K562 (cell line): ENCODE data around the gene KCTD3. TPM values are rescaled to one million over a fixed set of nuclear protein-coding genes. Genes with fewer than 3 reads are reported as not detected.
A peak's percentile ranks its signal among the peaks of the same experiment; 100 is the strongest.

Experiments
- ATAC-seq: fragments of 200-7000 bp; cut with Tn5 transposase; 3 replicates; pipeline ENCODE4 v1.9.1; 2020; ENCODE audit warnings: moderate library complexity
- Bru-seq: library from RNA; stranded (reverse); fragments of 400-500 nt; gene quantifications from one replicate; lab custom pipeline; 2021; lab: Mats Ljungman, UMichigan
- BruChase-seq, 2 experiments: library from RNA; stranded (reverse); fragments of 400-500 nt; gene quantifications; one replicate each; lab custom pipeline; 2021; lab: Mats Ljungman, UMichigan
- BruUV-seq: library from RNA; stranded (reverse); fragments of 400-500 nt; replicated peaks from 2 replicates; lab custom pipeline; 2021; lab: Mats Ljungman, UMichigan
- CTCF ChIA-PET: fragments of 300-600 bp; formaldehyde crosslinking; extraction: SDS; loops from one replicate; lab custom pipeline; 2021; ENCODE audit warnings: low intra/inter-chr PET ratio; lab: Yijun Ruan, JAX
- POLR2A ChIA-PET: fragments of 300-600, 350-650 bp; sonication (Branson Sonifier 250); formaldehyde crosslinking; extraction: SDS; loops from one replicate; lab custom pipeline; 2021; ENCODE audit warnings: antibody characterized with exemption, inconsistent platforms; lab: Yijun Ruan, JAX
- DNase-seq, 4 experiments: peaks; one replicate each; pipeline versions ENCODE4 v3.0.0 to v3.0.0-alpha.2; 2011 to 2018; ENCODE audit warnings: low spot score in 3 of 4, mixed read lengths in 3 of 4; ENCODE audit errors: extremely low read depth in 1 of 4
- FAIRE-seq: peaks from 2 replicates; lab custom pipeline; 2011; peaks lifted over from hg19 to GRCh38; lab: Jason Lieb, UNC
- H2AFZ ChIP-seq: 2 replicates; pipeline ENCODE4 v1.6.0; 2011; ENCODE audit warnings: low read depth, low read length, control low read depth, inconsistent platforms
- H3K27ac ChIP-seq: fragments of 200-600 bp; 3 replicates; pipeline ENCODE4 v1.8.0; 2011; ENCODE audit warnings: low read depth, mild to moderate bottlenecking, control low read depth, inconsistent platforms, low read length, moderate library complexity, mixed read lengths; ENCODE audit errors: extremely low read depth
- H3K27me3 ChIP-seq, 2 experiments: fragments of 300-600 bp in 1 of 2; 2 replicates in 1 of 2; 3 replicates in 1 of 2; pipeline versions ENCODE4 v1.6.0 to v1.8.0; 2011; ENCODE audit warnings: inconsistent platforms in 2 of 2, low read length in 2 of 2, mild to moderate bottlenecking in 1 of 2, mixed read lengths in 1 of 2, moderate library complexity in 1 of 2; ENCODE audit not compliant: control insufficient read depth in 2 of 2, insufficient read depth in 2 of 2
- H3K36me3 ChIP-seq: fragments of 300-600 bp; 3 replicates; pipeline ENCODE4 v1.8.0; 2011; ENCODE audit warnings: mild to moderate bottlenecking, low read length, inconsistent platforms; ENCODE audit not compliant: control insufficient read depth, insufficient read depth
- H3K4me1 ChIP-seq, 2 experiments: fragments of 200-600 bp in 1 of 2; replicated peaks in 1 of 2; 2 replicates in 1 of 2; 3 replicates in 1 of 2; pipeline versions ENCODE4 v1.5.1 to v1.8.0; 2011; ENCODE audit warnings: inconsistent platforms in 2 of 2, low read length in 2 of 2, mild to moderate bottlenecking in 1 of 2, mixed read lengths in 1 of 2, moderate library complexity in 1 of 2; ENCODE audit not compliant: control insufficient read depth in 2 of 2, insufficient read depth in 2 of 2
- H3K4me2 ChIP-seq: 2 replicates; pipeline ENCODE4 v1.6.1; 2011; ENCODE audit warnings: low read length, control low read depth, inconsistent platforms, mixed read lengths; ENCODE audit not compliant: insufficient read depth
- H3K4me3 ChIP-seq: fragments of 200-600 bp; sonication (generic), shearing (Covaris generic); 2 replicates; pipeline ENCODE4 v1.5.1; 2016; ENCODE audit warnings: control low read depth, inconsistent platforms
- H3K79me2 ChIP-seq: fragments of 200-600 bp; 3 replicates; pipeline ENCODE4 v1.8.0; 2011; ENCODE audit warnings: low read length, inconsistent platforms; ENCODE audit not compliant: control insufficient read depth, insufficient read depth
- H3K9ac ChIP-seq, 2 experiments: 2 replicates each; pipeline versions ENCODE4 v1.6.0 to v1.6.1; 2011; ENCODE audit warnings: low read depth in 2 of 2, low read length in 2 of 2, control low read depth in 1 of 2, inconsistent platforms in 1 of 2, mild to moderate bottlenecking in 1 of 2, mixed read lengths in 1 of 2; ENCODE audit not compliant: insufficient read depth in 1 of 2
- H3K9me1 ChIP-seq: one replicate; pipeline ENCODE4 v1.6.0; 2011; ENCODE audit warnings: inconsistent platforms, mild to moderate bottlenecking, low read length, moderate library complexity; ENCODE audit not compliant: control insufficient read depth, insufficient read depth
- H3K9me3 ChIP-seq: replicated peaks from 2 replicates; pipeline ENCODE4 v1.5.1; 2011; ENCODE audit warnings: low read depth, low read length, inconsistent platforms; ENCODE audit not compliant: control insufficient read depth, insufficient read depth
- H4K20me1 ChIP-seq: replicated peaks from 2 replicates; pipeline ENCODE4 v1.6.1; 2011; ENCODE audit warnings: low read length, inconsistent platforms, mixed read lengths; ENCODE audit not compliant: control insufficient read depth, insufficient read depth
- CBX3 ChIP-seq, 2 experiments: IDR thresholded peaks; 1 replicate in 1 of 2; 2 replicates in 1 of 2; pipeline ENCODE4 v1.6.1; 2012; ENCODE audit warnings: inconsistent platforms in 2 of 2, low read length in 2 of 2, borderline replicate concordance in 1 of 2, control low read depth in 1 of 2
- GABPA ChIP-seq: fragments of 200-800 bp; sonication (Bioruptor generic); conservative IDR thresholded peaks from 2 replicates; pipeline ENCODE4 v1.6.1; 2016; ENCODE audit warnings: low read depth, missing genetic modification characterization, missing compliant biosample characterization
- GTF2B ChIP-seq: IDR thresholded peaks from 2 replicates; pipeline ENCODE4 v1.6.1; 2011; ENCODE audit not compliant: insufficient read length; ENCODE audit errors: extremely low read depth
- MEF2A ChIP-seq: IDR thresholded peaks from 2 replicates; pipeline ENCODE4 v1.6.1; 2011; ENCODE audit warnings: low read depth, mild to moderate bottlenecking, low read length, moderate library complexity; ENCODE audit not compliant: control insufficient read depth
- PYGO2 ChIP-seq: fragments of 450-650 bp; IDR thresholded peaks from 2 replicates; pipeline ENCODE4 v1.6.1; 2016; ENCODE audit warnings: mild to moderate bottlenecking, missing genetic modification characterization, moderate library complexity, missing compliant biosample characterization
- ZNF184 ChIP-seq: sonication (generic); formaldehyde crosslinking; IDR thresholded peaks from 2 replicates; pipeline ENCODE4 v1.5.0; 2020; ENCODE audit warnings: missing genetic modification reagents
- ZNF282 ChIP-seq: sonication (generic); formaldehyde crosslinking; IDR thresholded peaks from 2 replicates; pipeline ENCODE4 v1.8.1; 2023; ENCODE audit warnings: missing genetic modification reagents
- WGBS: fragments of 100-300 bp; shearing (Covaris generic); methylation state at CpG from one replicate; pipeline ENCODE4 v1.1.6; 2016; ENCODE audit warnings: low coverage, mixed read lengths; ENCODE audit not compliant: insufficient coverage; ENCODE audit errors: missing lambda C conversion rate; 5-methylcytosine and 5-hydroxymethylcytosine counted together
- in situ Hi-C: fragments of 300-500 bp; cut with MboI; formaldehyde crosslinking; loops from 4 replicates; pipeline ENCODE4 v1.15.0; 2018; ENCODE audit warnings: inconsistent platforms, mixed read lengths
- intact Hi-C: fragments of 100-400 bp; cut with micrococcal nuclease; formaldehyde crosslinking; loops from 2 replicates; pipeline ENCODE4 v1.14.2; 2022
- long read RNA-seq, 3 experiments: library from polyadenylated mRNA in 2 of 3; library from RNA in 1 of 3; unstranded in 2 of 3; stranded (forward) in 1 of 3; transcript quantifications; one replicate each; pipeline ENCODE4 v2.0.0, GENCODE V29; 2019 to 2022
- polyA minus RNA-seq, 3 experiments: library from RNA; depleted of rRNA, polyadenylated mRNA; stranded (reverse); fragments of >200 nt; gene quantifications; 2 replicates each; pipeline ENCODE4 v1.2.3, GENCODE V29; 2011
- polyA plus RNA-seq, 8 experiments: library from polyadenylated mRNA; depleted of rRNA in 4 of 8; stranded (reverse) in 5 of 8; unstranded in 3 of 8; fragments of >200 nt; fragmentation: Nextera tagmentation in 2 of 8; fragmentation: Illumina TruSeq in 1 of 8; extraction: Ambion mirVana in 2 of 8; extraction: Trizol in 1 of 8; gene quantifications; 2 replicates each; pipeline versions ENCODE4 v1.2.1 to v1.2.3, GENCODE V29; 2011 to 2014; ENCODE audit warnings: inconsistent platforms in 1 of 8, missing spikeins in 1 of 8
- total RNA-seq, 7 experiments: library from RNA; depleted of rRNA in 6 of 7; stranded (reverse); fragments of >200 nt in 6 of 7; fragmentation: Illumina TruSeq in 2 of 7; extraction: Trizol in 2 of 7; gene quantifications; 2 replicates each; pipeline versions ENCODE4 v1.2.1 to v1.2.3, GENCODE V29; 2011 to 2021; ENCODE audit warnings: low replicate concordance in 1 of 7
- TF ChIP-seq, protein P1 (sequence below): fragments of 450-650 bp; IDR thresholded peaks from 2 replicates; pipeline ENCODE4 v1.6.1; 2016; ENCODE audit warnings: missing biosample characterization, missing genetic modification characterization
- TF ChIP-seq, protein P2 (sequence below): sonication (generic); formaldehyde crosslinking; IDR thresholded peaks from 2 replicates; pipeline ENCODE4 v1.8.1; 2023; ENCODE audit warnings: mild to moderate bottlenecking, missing genetic modification reagents
- TF ChIP-seq, protein P3 (sequence below): fragments of 250-450 bp; sonication (Bioruptor Pico); IDR thresholded peaks from 2 replicates; pipeline ENCODE4 v1.5.0; 2021

KCTD3 gene
- total RNA-seq (2011; cell fraction: chromatin; rRNA removed; ENCODE audit: low replicate concordance) = 38.4 and 84.2 TPM in 2 replicates
- total RNA-seq (2011; cell fraction: nucleolus; rRNA removed) = 15.7 and 21.7 TPM in 2 replicates
- 36.2 and 40.0 TPM in 2 replicates for total RNA-seq (2011; cell fraction: nucleoplasm; rRNA removed)
- total RNA-seq (2014; rRNA removed) = 29.7 and 33.5 TPM in 2 replicates
- total RNA-seq (2014; rRNA removed; fragmentation: Illumina TruSeq; extraction: Trizol) = 53.1 and 59.2 TPM in 2 replicates
- 44.2 and 44.3 TPM in 2 replicates for total RNA-seq (2015; rRNA removed; fragmentation: Illumina TruSeq; extraction: Trizol)
- 43.3 and 48.3 TPM in 2 replicates for total RNA-seq (2021)
- 67.6 and 77.1 TPM in 2 replicates for polyA plus RNA-seq (2011; rRNA removed)
- polyA plus RNA-seq (2011; cell fraction: cytosol; rRNA removed) = 31.7 and 37.5 TPM in 2 replicates
- 60.9 and 85.8 TPM in 2 replicates for polyA plus RNA-seq (2011; cell fraction: nucleus; rRNA removed)
- 19.2 and 28.5 TPM in 2 replicates for polyA plus RNA-seq (2012)
- polyA plus RNA-seq (2014; fragmentation: Illumina TruSeq; extraction: Trizol) = 45.7 and 49.4 TPM in 2 replicates
- polyA plus RNA-seq (2014; fragmentation: Nextera tagmentation; extraction: Ambion mirVana) = 10 to 100 TPM; 12.8 to 18.2 TPM
- 34.1 and 35.3 TPM in 2 replicates for polyA plus RNA-seq (2014; rRNA removed)
- 147 and 156 TPM in 2 replicates for polyA minus RNA-seq (2011; rRNA and poly(A)+ RNA removed)
- polyA minus RNA-seq (2011; cell fraction: cytosol; rRNA and poly(A)+ RNA removed) = 42.2 and 49.9 TPM in 2 replicates
- polyA minus RNA-seq (2011; cell fraction: nucleus; rRNA and poly(A)+ RNA removed) = 33.0 and 65.3 TPM in 2 replicates
- percentile 89 among the genes with signal in this experiment for Bru-seq, nascent RNA
- BruChase-seq, experiment 1, labeled RNA remaining after a 2-hour chase = percentile 92 among the genes with signal in this experiment
- percentile 92 among the genes with signal in this experiment for BruChase-seq, experiment 2, labeled RNA remaining after a 6-hour chase
- long read RNA-seq, experiment 1, transcript KCTD3-201 (18 exons, 3,931 nt) = major isoform, 147 of 229 reads
- long read RNA-seq, experiment 1, partial matches to known transcripts = 43 of 229 reads
- long read RNA-seq, experiment 1, other reads (novel, unspliced or antisense) = 39 of 229 reads
- long read RNA-seq, experiment 2, transcript KCTD3-201 (18 exons, 3,931 nt) = major isoform, 5 of 35 reads
- long read RNA-seq, experiment 2, partial matches to known transcripts = 23 of 35 reads
- long read RNA-seq, experiment 2, other reads (novel, unspliced or antisense) = 7 of 35 reads
- long read RNA-seq, experiment 3, transcript KCTD3-201 (18 exons, 3,931 nt) = major isoform, 7 of 17 reads
- long read RNA-seq, experiment 3, partial matches to known transcripts = 4 of 17 reads
- long read RNA-seq, experiment 3, other reads (novel, unspliced or antisense) = 5 of 17 reads

- intact Hi-C loops (loop anchor here (5.0 kb wide), 1 partner anchor 1285 kb away; the partner anchor contains the start of gene SMYD2), in situ Hi-C loops (no loop called here)
- Histone ChIP-seq H3K27me3 (no peaks in the 10 kb centered on the region), H3K4me2 (peak within 1 kb of the TSS; percentile 99), H3K36me3 (no peaks in the 10 kb centered on the region), H3K9ac (peak within 1 kb of the TSS; percentile 83 to 96), H3K27ac (peak within 1 kb of the TSS; percentile 82), H2AFZ (peak within 1 kb of the TSS; percentile 90), H4K20me1 (no peaks in the 10 kb centered on the region), H3K9me1 (no peaks in the 10 kb centered on the region), H3K4me3 (peak within 1 kb of the TSS; percentile 84), H3K4me1 (peaks cover 11 to 13% of the 10 kb centered on the region in 2 experiments; a peak in 3 of 5 replicates), H3K79me2 (peaks cover 54% of the 10 kb centered on the region), H3K9me3 (no peaks in the 10 kb centered on the region)
- 4% methylated on average over 44 of the region's 44 CpGs for WGBS
- ATAC-seq = peak; percentile 74
- peak; percentile 73 to 87 (median 76) for DNase-seq
- TSS peak; percentile 62 for BruUV-seq
- CTCF ChIA-PET = no interaction called here
- POLR2A ChIA-PET = interaction anchor here (0.7 to 1.3 kb wide), 6 partner anchors 9 to 902 kb away, joined by 3 to 4 read pairs (median 3); no protein-coding TSS in a partner anchor
- peak; percentile 72 for FAIRE-seq
- TF ChIP-seq, protein P1, sequence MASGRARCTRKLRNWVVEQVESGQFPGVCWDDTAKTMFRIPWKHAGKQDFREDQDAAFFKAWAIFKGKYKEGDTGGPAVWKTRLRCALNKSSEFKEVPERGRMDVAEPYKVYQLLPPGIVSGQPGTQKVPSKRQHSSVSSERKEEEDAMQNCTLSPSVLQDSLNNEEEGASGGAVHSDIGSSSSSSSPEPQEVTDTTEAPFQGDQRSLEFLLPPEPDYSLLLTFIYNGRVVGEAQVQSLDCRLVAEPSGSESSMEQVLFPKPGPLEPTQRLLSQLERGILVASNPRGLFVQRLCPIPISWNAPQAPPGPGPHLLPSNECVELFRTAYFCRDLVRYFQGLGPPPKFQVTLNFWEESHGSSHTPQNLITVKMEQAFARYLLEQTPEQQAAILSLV (tag) = no peak
- no peak for TF ChIP-seq PYGO2
- TF ChIP-seq GABPA (tag) = no peak
- TF ChIP-seq, protein P2, sequence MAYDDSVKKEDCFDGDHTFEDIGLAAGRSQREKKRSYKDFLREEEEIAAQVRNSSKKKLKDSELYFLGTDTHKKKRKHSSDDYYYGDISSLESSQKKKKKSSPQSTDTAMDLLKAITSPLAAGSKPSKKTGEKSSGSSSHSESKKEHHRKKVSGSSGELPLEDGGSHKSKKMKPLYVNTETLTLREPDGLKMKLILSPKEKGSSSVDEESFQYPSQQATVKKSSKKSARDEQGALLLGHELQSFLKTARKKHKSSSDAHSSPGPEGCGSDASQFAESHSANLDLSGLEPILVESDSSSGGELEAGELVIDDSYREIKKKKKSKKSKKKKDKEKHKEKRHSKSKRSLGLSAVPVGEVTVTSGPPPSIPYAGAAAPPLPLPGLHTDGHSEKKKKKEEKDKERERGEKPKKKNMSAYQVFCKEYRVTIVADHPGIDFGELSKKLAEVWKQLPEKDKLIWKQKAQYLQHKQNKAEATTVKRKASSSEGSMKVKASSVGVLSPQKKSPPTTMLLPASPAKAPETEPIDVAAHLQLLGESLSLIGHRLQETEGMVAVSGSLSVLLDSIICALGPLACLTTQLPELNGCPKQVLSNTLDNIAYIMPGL = no peak
- TF ChIP-seq MEF2A = no peak
- TF ChIP-seq ZNF282 = no peak
- TF ChIP-seq, protein P3, sequence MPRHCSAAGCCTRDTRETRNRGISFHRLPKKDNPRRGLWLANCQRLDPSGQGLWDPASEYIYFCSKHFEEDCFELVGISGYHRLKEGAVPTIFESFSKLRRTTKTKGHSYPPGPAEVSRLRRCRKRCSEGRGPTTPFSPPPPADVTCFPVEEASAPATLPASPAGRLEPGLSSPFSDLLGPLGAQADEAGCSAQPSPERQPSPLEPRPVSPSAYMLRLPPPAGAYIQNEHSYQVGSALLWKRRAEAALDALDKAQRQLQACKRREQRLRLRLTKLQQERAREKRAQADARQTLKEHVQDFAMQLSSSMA (CRISPR knock-in tag) = no peak
- no peak for TF ChIP-seq ZNF184 (CRISPR knock-in tag)
- TF ChIP-seq GTF2B = no peak
- no peak; a peak in 1 of 3 replicates for TF ChIP-seq CBX3 (IDR thresholded peaks at IDR 0.05; ENCODE audit: borderline replicate concordance in 1 of 2, low read length in 2 of 2)
Observed at GRCh38 chr1:215566556-215567490, at the start of gene KCTD3. TSS of gene KCTD3 (plus strand) at chr1:215567304. CDS start at chr1:215567686, 382 bp downstream.
